ENCODE results near the gene CAMTA1. TPM values are rescaled to one million over a fixed set of nuclear protein-coding genes. Genes with fewer than 3 reads are reported as not detected.

The CAMTA1 gene
- polyA plus RNA-seq, 1 donor (not counting 4 experiments of a cell fraction or from before 2014, with no cell fraction given) = 51.4 TPM

- Histone ChIP-seq H3K9ac (ENCODE audit: control insufficient read depth, extremely low read depth, insufficient read depth, low read length) (no peak overlapping the region), H3K9me3 (ENCODE audit: control insufficient read depth, low read depth, low read length) (peaks cover 1% of the 10 kb centered on the region), H2AFZ (ENCODE audit: control insufficient read depth, low read length) (no peak overlapping the region), H3K4me3 (ENCODE audit: control insufficient read depth in 2 of 3, extremely low read depth in 1 of 3, insufficient read depth in 2 of 3, low read depth in 1 of 3, low read length in 3 of 3) (no peak overlapping the region), H3K36me3 (ENCODE audit: control insufficient read depth in 2 of 2, extremely low read depth in 1 of 2, insufficient read depth in 2 of 2, low read length in 2 of 2) (no peaks in the 10 kb centered on the region), H3K27me3 (ENCODE audit: control insufficient read depth, extremely low read depth, insufficient read depth, low read length) (peaks cover 6% of the 10 kb centered on the region), H3K79me2 (ENCODE audit: control insufficient read depth, insufficient read depth, low read length) (no peaks in the 10 kb centered on the region), H4K20me1 (ENCODE audit: control insufficient read depth, extremely low read depth, insufficient read depth, low read length) (no peaks in the 10 kb centered on the region), H3K4me2 (ENCODE audit: control insufficient read depth, extremely low read depth, insufficient read depth, low read depth, low read length) (no peak overlapping the region), H3K4me1 (ENCODE audit: control insufficient read depth, extremely low read depth, insufficient read depth, low read length) (peaks cover 32% of the 10 kb centered on the region), H3K27ac (ENCODE audit: control insufficient read depth, insufficient read depth, low read length) (no peak overlapping the region), H3K9me1 (ENCODE audit: control insufficient read depth, extremely low read depth, insufficient read depth, low read length) (no peaks in the 10 kb centered on the region)
- DNase-seq (ENCODE audit: low read depth, low spot score) (no peak), FAIRE-seq (no peak)
- TF ChIP-seq CTCF (optimal IDR thresholded peaks at IDR 0.05 in 1 of 3, IDR thresholded peaks at IDR 0.05 in 1 of 3, conservative IDR thresholded peaks at IDR 0.05 in 1 of 3; ENCODE audit: extremely low read depth in 1 of 3, insufficient read depth in 2 of 3, low read length in 3 of 3) (no peak), EZH2 (IDR thresholded peaks at IDR 0.05; ENCODE audit: low read length) (no peak)
- dilution Hi-C loops (cut with MboI; ENCODE audit: extremely low pct_ligation_motif_present, low sequenced_read_pairs) = no loop called here
Measured at GRCh38 chr1:7468248-7468647, 683.0 kb downstream of the CAMTA1 start.

GRCh38 chr1:7469255-7469938 is 684.1 kb downstream of the CAMTA1 start:
- Histone ChIP-seq H3K4me3 (ENCODE audit: control insufficient read depth in 2 of 3, extremely low read depth in 1 of 3, insufficient read depth in 2 of 3, low read depth in 1 of 3, low read length in 3 of 3) (no peak overlapping the region), H3K79me2 (ENCODE audit: control insufficient read depth, insufficient read depth, low read length) (no peaks in the 10 kb centered on the region), H3K4me2 (ENCODE audit: control insufficient read depth, extremely low read depth, insufficient read depth, low read depth, low read length) (no peak overlapping the region), H3K4me1 (ENCODE audit: control insufficient read depth, extremely low read depth, insufficient read depth, low read length) (peaks cover 32% of the 10 kb centered on the region), H3K9me3 (ENCODE audit: control insufficient read depth, low read depth, low read length) (peaks cover 1% of the 10 kb centered on the region), H3K9me1 (ENCODE audit: control insufficient read depth, extremely low read depth, insufficient read depth, low read length) (no peaks in the 10 kb centered on the region), H3K27ac (ENCODE audit: control insufficient read depth, insufficient read depth, low read length) (no peak overlapping the region), H3K36me3 (ENCODE audit: control insufficient read depth in 2 of 2, extremely low read depth in 1 of 2, insufficient read depth in 2 of 2, low read length in 2 of 2) (no peaks in the 10 kb centered on the region), H3K27me3 (ENCODE audit: control insufficient read depth, extremely low read depth, insufficient read depth, low read length) (peaks cover 5% of the 10 kb centered on the region), H3K9ac (ENCODE audit: control insufficient read depth, extremely low read depth, insufficient read depth, low read length) (no peak overlapping the region), H2AFZ (ENCODE audit: control insufficient read depth, low read length) (no peak overlapping the region), H4K20me1 (ENCODE audit: control insufficient read depth, extremely low read depth, insufficient read depth, low read length) (no peaks in the 10 kb centered on the region)
- dilution Hi-C loops (cut with MboI; ENCODE audit: extremely low pct_ligation_motif_present, low sequenced_read_pairs) = no loop called here
- TF ChIP-seq CTCF (optimal IDR thresholded peaks at IDR 0.05 in 1 of 3, IDR thresholded peaks at IDR 0.05 in 1 of 3, conservative IDR thresholded peaks at IDR 0.05 in 1 of 3; ENCODE audit: extremely low read depth in 1 of 3, insufficient read depth in 2 of 3, low read length in 3 of 3) (no peak), EZH2 (IDR thresholded peaks at IDR 0.05; ENCODE audit: low read length) (no peak)
- no peak for DNase-seq (ENCODE audit: low read depth, low spot score)
- FAIRE-seq = no peak

All from keratinocyte (primary cell).